Measurements from ENCODE around the gene PATL2. TPM values are rescaled to one million over a fixed set of nuclear protein-coding genes. Genes with fewer than 3 reads are reported as not detected.

The PATL2 gene
- total RNA-seq, 1 donor from 2014 or later: not detected

DNA sequence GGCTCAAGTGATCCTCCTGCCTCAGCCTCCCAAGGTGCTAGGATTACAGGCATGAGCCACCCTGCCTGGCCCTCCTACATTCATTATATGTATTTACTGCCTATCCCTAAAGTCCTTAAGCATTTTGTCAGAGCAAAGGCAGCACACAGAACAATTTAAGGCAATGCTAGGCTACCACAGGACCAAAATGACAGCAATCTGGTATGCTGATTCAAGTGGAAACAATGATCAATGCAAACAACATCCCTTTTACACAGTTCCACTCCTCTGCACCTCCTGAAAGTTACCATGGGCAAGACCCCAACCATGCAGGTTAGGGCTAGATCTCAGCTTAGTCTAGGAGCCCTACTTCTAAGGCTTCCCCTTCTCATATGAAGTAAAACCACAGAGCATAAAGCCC lies 87.9 kb downstream of the PATL2 start:
- no peaks in the 10 kb centered on the region for H3F3A ChIP-seq (ENCODE audit: low read depth)
- H3K36me3 ChIP-seq: peaks cover 25% of the 10 kb centered on the region
- H3K9me3 ChIP-seq (ENCODE audit: low read depth): no peaks in the 10 kb centered on the region
- Mint-ChIP-seq H3K36me3 (peaks cover 21% of the 10 kb centered on the region), H3K9me3 (no peaks in the 10 kb centered on the region), H3K4me3 (no peak overlapping the region), H3K4me1 (no peaks in the 10 kb centered on the region), H3K27ac (no peak overlapping the region), H3K27me3 (ENCODE audit: insufficient read depth, low read depth) (no peaks in the 10 kb centered on the region)
- no peaks in the 10 kb centered on the region for H3K4me1 ChIP-seq
- no peak overlapping the region for H3K27ac ChIP-seq
- no peak overlapping the region for H3K4me2 ChIP-seq
- TF ChIP-seq CTCF (IDR thresholded peaks at IDR 0.05): no peak
- no peak for TF ChIP-seq EZH2 (IDR thresholded peaks at IDR 0.05)
- no peak for TF ChIP-seq EZH2phosphoT487 (IDR thresholded peaks at IDR 0.05)
- no peak overlapping the region for H3K9ac ChIP-seq
- H3K4me3 ChIP-seq: no peak overlapping the region
- H2AFZ ChIP-seq (replicated peaks): no peak overlapping the region
- H3K79me2 ChIP-seq (ENCODE audit: low read depth): no peaks in the 10 kb centered on the region
- H4K20me1 ChIP-seq (ENCODE audit: low read depth): no peaks in the 10 kb centered on the region
- no peaks in the 10 kb centered on the region for H3K27me3 ChIP-seq
- DNase-seq (ENCODE audit: low spot score): no peak

GRCh38 chr15:44620081-44620480 lies 91.0 kb downstream of the PATL2 start:
- Histone ChIP-seq H3K4me2 (no peak overlapping the region), H3F3A (ENCODE audit: low read depth) (no peaks in the 10 kb centered on the region), H3K27me3 (no peaks in the 10 kb centered on the region), H3K79me2 (ENCODE audit: low read depth) (no peaks in the 10 kb centered on the region), H2AFZ (replicated peaks) (no peak overlapping the region), H3K9me3 (ENCODE audit: low read depth) (no peaks in the 10 kb centered on the region), H3K9ac (no peak overlapping the region), H3K4me3 (no peak overlapping the region), H3K36me3 (peaks cover 21% of the 10 kb centered on the region), H3K4me1 (no peaks in the 10 kb centered on the region), H3K27ac (no peak overlapping the region), H4K20me1 (ENCODE audit: low read depth) (no peaks in the 10 kb centered on the region)
- H3K27ac Mint-ChIP-seq: no peak overlapping the region
- no peaks in the 10 kb centered on the region for H3K9me3 Mint-ChIP-seq
- H3K36me3 Mint-ChIP-seq: peaks cover 21% of the 10 kb centered on the region
- DNase-seq (ENCODE audit: low spot score): no peak
- no peak overlapping the region for H3K4me3 Mint-ChIP-seq
- no peaks in the 10 kb centered on the region for H3K27me3 Mint-ChIP-seq (ENCODE audit: insufficient read depth, low read depth)
- no peaks in the 10 kb centered on the region for H3K4me1 Mint-ChIP-seq
- no peak for TF ChIP-seq CTCF (IDR thresholded peaks at IDR 0.05)
- no peak for TF ChIP-seq EZH2 (IDR thresholded peaks at IDR 0.05)
- TF ChIP-seq EZH2phosphoT487 (IDR thresholded peaks at IDR 0.05): no peak

GRCh38 chr15:44616974-44617373 lies 94.1 kb downstream of the PATL2 start:
- TF ChIP-seq EZH2 (IDR thresholded peaks at IDR 0.05) (no peak), CTCF (IDR thresholded peaks at IDR 0.05) (no peak), EZH2phosphoT487 (IDR thresholded peaks at IDR 0.05) (no peak)
- peaks cover 14% of the 10 kb centered on the region for H3K36me3 ChIP-seq
- no peaks in the 10 kb centered on the region for H3F3A ChIP-seq (ENCODE audit: low read depth)
- DNase-seq (ENCODE audit: low spot score): no peak
- Mint-ChIP-seq H3K27ac (no peak overlapping the region), H3K4me1 (no peaks in the 10 kb centered on the region), H3K36me3 (peaks cover 32% of the 10 kb centered on the region), H3K27me3 (ENCODE audit: insufficient read depth, low read depth) (no peaks in the 10 kb centered on the region), H3K4me3 (no peak overlapping the region), H3K9me3 (no peaks in the 10 kb centered on the region)
- H3K4me3 ChIP-seq: no peak overlapping the region
- no peak overlapping the region for H2AFZ ChIP-seq (replicated peaks)
- H4K20me1 ChIP-seq (ENCODE audit: low read depth): no peaks in the 10 kb centered on the region
- H3K4me2 ChIP-seq: no peak overlapping the region
- no peaks in the 10 kb centered on the region for H3K4me1 ChIP-seq
- H3K9ac ChIP-seq: no peak overlapping the region
- H3K79me2 ChIP-seq (ENCODE audit: low read depth): no peaks in the 10 kb centered on the region
- H3K27me3 ChIP-seq: no peaks in the 10 kb centered on the region
- H3K27ac ChIP-seq: no peak overlapping the region
- H3K9me3 ChIP-seq (ENCODE audit: low read depth): no peaks in the 10 kb centered on the region

Small RNAs within 50 kb of the gene (small RNA-seq; reads per million reads assigned to genes)
- not detected for gene RF00019

Other genes starting within 250 kb of the PATL2 start
- 43.8 and 76.2 TPM in 2 replicates for gene EIF3J, start 174.2 kb downstream of the PATL2 start, total RNA-seq (ENCODE audit: low replicate concordance)
- 60.1 and 65.9 TPM in 2 replicates for gene SPG11, start 47.7 kb downstream of the PATL2 start, total RNA-seq (ENCODE audit: low replicate concordance)
- 73.5 and 120 TPM in 2 replicates for gene B2M, start 194 bp upstream of the PATL2 start, total RNA-seq (ENCODE audit: low replicate concordance)
- 0.46 and 0.51 TPM in 2 replicates for gene TRIM69, start 25.2 kb upstream of the PATL2 start, total RNA-seq (ENCODE audit: low replicate concordance)
- not detected in 2 replicates for gene TERB2, start 245.4 kb upstream of the PATL2 start, total RNA-seq (ENCODE audit: low replicate concordance)